ENCODE results near the gene RTN1.
"Not testable (repeated sequence)": the region's sequence is repeated elsewhere in the genome, so short reads cannot be mapped to it uniquely, and the experiment has no call there.

The RTN1 gene

GRCh38 chr14:59691266-59691665 is 179.3 kb downstream of the RTN1 start:
- no peak for DNase-seq

DNA sequence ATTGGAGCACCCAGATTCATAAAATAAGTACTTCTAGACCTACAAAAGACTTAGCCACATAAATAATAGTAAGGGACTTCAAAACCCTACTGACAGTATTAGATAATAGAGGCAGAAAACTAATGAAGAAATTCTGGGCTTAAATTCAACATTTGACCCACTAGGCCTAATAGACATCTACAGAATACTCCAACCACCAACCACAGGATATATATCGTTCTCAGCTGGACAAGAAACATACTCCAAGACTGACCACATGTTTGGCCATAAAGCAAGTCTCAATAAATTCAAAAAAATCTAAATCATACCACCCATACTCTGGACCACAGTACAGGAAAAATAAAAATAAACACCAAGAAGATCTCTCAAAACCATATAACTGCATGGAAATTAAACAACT is 180.2 kb downstream of the RTN1 start:
- DNase-seq, result no peak

- no peak for DNase-seq
Observed at GRCh38 chr14:59688224-59689170, 182.1 kb downstream of the RTN1 start.

- no peak for DNase-seq
Observed at GRCh38 chr14:59687663-59688062, 182.9 kb downstream of the RTN1 start.

- peak; percentile 24 for DNase-seq
Observed at GRCh38 chr14:59679872-59680271, 190.7 kb downstream of the RTN1 start.

DNA sequence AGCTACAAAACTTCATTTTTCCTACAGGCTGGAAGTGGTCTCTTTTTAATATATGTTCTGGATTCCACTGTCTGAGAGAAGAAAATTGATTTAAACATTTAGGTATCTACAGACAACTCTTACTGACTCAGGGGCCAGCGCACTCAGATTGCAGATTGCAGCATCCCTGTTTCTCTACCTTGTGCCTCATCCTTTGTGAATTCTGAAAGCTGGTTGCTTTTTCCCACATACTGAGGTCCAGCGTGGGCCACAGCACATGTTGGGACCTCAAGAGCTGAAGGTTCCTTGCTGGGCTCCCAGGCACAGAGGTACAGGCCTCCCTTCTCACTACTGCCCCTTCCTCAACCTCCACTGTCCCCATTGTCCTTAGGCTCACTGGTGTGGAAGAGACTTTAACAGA is 192.2 kb downstream of the RTN1 start:
- DNase-seq, result no peak

DNA sequence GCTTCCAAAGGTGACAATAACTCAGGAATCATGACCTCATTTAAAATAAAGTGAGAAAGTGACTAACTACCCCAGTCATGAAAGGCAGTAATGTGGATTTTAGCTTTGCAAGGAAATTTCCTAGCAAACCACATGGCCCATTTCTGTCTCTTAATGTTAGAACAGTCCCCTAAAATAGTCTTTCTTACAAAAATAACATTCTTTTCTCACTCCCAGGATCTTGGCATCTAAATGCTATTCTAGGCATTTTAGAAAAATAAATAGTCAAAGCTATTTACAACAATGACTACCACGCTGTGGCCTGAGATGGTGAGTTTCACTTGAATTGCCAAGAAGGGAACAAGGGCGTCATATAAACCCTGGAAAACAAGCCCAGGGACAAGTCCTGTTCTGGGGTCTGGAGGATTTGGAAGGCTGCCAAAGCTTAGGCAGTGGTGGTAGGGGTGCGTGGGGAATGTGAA is 192.8 kb downstream of the RTN1 start:
- DNase-seq, result no peak

GRCh38 chr14:59675394-59675793 is 195.2 kb downstream of the RTN1 start:
- DNase-seq, result no peak

DNA sequence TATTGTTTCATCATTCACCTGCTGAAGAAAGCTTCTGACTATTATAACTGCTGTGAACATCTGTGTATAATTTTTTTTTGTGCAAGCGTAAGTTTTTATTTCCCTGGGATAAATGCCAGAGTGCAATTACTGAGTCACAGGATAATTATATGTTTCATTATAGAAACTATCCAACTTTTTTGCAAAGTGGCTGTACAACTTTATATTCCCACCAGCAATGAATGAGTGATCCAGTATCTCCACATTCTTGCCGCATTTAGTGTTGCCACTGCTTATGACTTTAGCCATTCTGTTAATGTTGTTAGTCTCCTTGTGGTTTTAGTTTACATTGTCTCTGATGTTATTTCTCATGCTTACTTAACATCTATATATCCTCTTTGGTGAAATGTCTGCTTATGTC is 205.8 kb downstream of the RTN1 start:
- DNase-seq, result no peak

- no peak for DNase-seq
Observed at GRCh38 chr14:59657769-59658168, 212.8 kb downstream of the RTN1 start.

GRCh38 chr14:59656473-59656872 is 214.1 kb downstream of the RTN1 start:
- DNase-seq, result no peak

DNA sequence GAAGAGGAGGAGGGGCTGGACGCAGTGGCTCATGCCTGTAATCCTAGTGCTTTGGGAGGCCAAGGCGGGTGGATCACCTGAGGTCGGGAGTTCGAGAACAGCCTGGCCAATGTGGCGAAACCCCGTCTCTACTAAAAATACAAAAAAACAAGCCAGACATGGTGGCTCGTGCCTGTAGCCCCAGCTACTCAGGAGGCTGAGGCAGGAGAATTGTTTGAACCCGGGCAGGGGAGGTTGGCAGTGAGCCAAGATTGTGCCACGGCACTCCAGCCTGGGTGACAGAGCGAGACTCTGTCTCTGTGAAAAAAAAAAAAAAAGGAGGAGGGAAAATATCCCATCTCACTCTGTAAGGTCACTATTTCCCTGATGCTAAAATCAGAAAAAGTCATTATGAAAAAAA is 216.4 kb downstream of the RTN1 start:
- DNase-seq, result not testable (repeated sequence)

DNA sequence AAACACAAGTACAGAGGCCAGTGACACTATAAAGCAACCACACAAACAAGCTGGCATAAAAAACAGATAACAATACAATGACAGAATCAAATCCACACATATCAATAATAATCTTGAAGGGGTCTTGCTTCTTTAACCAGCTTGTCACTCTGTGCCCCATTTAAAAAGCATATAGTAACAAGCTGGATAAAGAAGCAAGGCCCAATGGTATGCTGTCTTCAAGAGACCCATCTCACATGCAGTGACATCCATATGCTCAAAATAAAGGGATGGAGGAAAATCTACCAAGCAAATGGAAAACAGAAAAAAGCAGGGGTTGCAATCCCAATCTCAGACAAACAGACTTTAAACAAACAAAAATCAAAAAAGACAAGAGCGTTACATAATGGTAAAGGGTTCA is 223.7 kb downstream of the RTN1 start:
- DNase-seq, result not testable (repeated sequence)

- no peak for DNase-seq
Observed at GRCh38 chr14:59638885-59639284, 231.7 kb downstream of the RTN1 start.

DNA sequence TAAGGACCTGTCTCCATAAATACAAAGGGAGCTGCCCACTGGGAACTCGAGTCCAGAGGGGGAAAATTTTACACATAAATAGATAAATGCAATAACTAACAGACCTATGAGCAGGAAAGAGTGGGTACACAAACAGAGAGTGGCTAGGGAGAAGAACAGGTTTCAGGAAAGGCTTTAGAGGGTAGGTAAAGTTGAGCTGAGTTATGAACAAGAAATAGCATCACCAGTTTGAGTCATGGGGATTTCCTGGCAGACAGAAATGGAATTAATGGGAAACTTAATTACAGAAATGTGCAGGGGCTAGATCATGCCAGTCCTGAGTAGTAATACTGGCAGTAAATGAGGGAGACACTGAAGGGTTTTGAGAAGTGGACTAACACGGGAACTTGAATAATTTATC is 236.0 kb downstream of the RTN1 start:
- no peak for DNase-seq

DNA sequence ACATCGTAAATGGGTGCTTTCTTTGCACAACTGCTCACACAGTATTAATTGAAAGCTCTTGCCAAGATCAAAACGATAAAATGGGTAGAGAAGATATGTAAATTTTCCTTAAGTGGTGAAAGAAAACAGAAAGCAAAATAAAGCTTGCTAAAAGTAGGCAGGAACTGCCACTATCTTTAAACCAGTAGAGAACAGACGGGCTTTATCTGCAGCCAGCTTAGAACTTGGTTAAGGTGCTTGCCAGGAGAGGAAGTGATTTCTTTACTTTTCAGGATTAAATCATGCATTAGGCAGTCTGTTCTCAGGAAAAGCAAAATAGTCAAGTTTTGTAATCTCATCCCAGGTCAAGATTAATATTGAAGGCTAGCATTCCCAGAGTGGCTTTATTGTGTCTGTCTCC is 237.1 kb downstream of the RTN1 start:
- no peak for DNase-seq

DNA sequence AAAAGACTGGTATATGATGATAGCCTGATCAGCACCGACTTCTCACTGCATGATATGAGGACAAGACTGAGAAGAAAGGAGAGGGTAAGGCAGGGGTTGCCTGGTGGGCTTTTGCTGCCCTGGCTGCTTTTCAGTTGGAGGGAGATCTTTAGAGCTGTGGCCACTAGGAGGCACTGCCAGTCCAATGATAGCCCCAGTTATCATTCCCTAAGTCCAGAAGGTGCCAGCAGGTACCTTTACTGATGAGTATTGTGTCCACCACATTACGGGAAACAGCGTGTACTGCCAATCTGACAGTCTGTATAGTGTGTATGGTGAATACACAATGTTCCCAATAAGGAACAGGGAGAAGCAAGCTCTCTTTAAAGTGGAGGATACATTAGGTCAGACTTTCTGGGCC is 238.2 kb downstream of the RTN1 start:
- peak; percentile 32 for DNase-seq

- DNase-seq, result no peak
Observed at GRCh38 chr14:59631237-59631636, 239.3 kb downstream of the RTN1 start.

DNA sequence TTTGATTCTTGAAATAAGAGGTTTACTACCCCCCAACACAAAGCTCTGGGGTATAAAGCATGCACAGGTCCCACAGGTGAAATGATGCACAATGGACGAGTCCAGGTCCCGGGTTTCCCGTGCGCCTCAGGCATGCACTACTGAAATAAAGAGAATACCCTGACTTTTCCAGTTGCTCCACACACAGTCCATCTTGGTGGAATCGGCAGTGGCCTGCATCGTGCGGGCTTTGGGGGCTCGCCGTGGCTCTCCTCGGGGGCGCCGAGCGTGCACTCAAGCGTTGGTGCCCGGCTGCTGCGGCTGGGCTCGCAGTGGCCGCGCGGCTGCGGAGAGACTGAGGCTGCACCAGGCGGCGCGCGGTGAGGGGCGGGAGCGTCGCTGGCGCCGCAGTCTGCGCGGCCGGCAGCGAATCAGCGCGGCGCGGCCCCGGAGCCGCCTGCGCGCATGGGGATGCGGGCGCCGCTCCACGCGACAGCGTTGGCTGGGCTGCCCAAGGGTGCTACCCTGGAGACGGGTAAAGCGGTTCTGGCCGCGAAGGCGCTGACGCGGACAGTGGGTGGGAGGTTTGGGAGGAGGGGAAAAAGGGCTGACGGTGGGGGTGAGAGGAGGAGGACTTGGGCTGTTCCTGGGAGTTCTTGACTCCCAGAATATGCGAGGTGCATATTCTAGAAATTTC is 240.2 kb downstream of the RTN1 start:
- DNase-seq, result no peak

- DNase-seq, result peak; percentile 85
Observed at GRCh38 chr14:59629444-59630287, 240.9 kb downstream of the RTN1 start.

DNA sequence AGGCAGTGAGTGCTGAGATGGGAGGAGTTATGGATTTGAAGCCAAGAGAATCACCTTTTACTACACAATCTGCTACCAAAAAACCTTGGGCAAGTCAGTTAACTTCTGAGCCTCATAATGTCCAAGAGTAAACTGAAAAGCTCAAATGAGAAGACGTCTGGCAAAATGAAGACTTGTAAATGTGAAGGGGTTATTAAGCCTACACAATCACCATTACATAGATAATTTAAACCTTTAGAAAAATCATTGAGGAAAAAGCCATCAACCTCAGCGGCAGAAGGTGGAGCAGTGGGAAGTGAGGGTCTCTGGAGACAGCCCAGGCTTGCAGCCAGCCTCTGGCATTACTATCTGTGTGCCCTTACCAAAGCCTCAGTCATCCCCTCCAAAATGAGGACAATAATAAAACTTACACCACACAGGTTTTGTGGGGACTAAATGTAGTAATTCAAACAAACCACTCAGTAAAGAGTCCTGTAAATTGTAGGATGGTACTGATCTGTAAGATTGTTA is 243.5 kb downstream of the RTN1 start:
- DNase-seq, result no peak

GRCh38 chr14:59622631-59623030 is 247.9 kb downstream of the RTN1 start:
- no peak for DNase-seq

DNA sequence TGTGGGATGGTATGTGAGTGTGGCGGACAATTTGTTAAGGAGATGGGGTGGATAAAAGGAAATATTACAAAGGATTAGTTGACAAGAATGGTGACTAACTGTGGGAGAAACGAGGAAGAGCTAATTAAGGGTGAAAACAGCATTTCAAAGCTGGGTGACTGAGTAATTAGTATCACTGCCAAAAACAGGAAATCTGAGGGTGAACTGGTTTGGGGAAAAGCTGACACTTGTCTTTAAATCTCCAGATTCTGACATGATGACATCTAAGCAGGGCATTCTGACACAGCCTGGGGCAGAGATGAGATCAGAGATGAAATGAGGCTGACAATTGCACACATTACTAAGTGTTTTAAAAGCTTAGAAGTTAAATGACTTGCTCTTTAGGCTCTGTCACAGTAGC is 251.5 kb downstream of the RTN1 start:
- DNase-seq, result no peak
